ENCODE results near the gene CST9. TPM values are rescaled to one million over a fixed set of nuclear protein-coding genes. Genes with fewer than 3 reads are reported as not detected.

The CST9 gene
- total and polyA plus RNA-seq, 9 donors, result not detected

- Histone ChIP-seq H3K9me3 (no peaks in the 10 kb centered on the region), H3K4me1 (ENCODE audit: insufficient read depth) (peaks cover 8% of the 10 kb centered on the region), H3K27ac (no peak overlapping the region), H3K27me3 (no peaks in the 10 kb centered on the region), H3K36me3 (no peaks in the 10 kb centered on the region), H3K4me3 (no peak overlapping the region)
- TF ChIP-seq CTCF (IDR thresholded peaks at IDR 0.05) (no peak), POLR2A (IDR thresholded peaks at IDR 0.05) (no peak)
- intact Hi-C loops (cut with DNase I), result no loop called here
- no peak for DNase-seq
- 76 to 79% (median 79%) methylated on average over 2 of the region's 2 CpGs for WGBS, 3 donors
Observed at GRCh38 chr20:23652926-23653325, 47.2 kb upstream of the CST9 start.

- H3K27ac ChIP-seq, result no peak overlapping the region
- DNase-seq, result no peak
- peaks cover 8% of the 10 kb centered on the region for H3K4me1 ChIP-seq (ENCODE audit: insufficient read depth)
- no peak for TF ChIP-seq EP300 (IDR thresholded peaks at IDR 0.05)
- TF ChIP-seq POLR2A (IDR thresholded peaks at IDR 0.05), result no peak
- TF ChIP-seq CTCF (IDR thresholded peaks at IDR 0.05), result no peak
- H3K4me3 ChIP-seq, result no peak overlapping the region
- no peaks in the 10 kb centered on the region for H3K27me3 ChIP-seq
- H3K9me3 ChIP-seq, result no peaks in the 10 kb centered on the region
- intact Hi-C loops (cut with DNase I), result no loop called here
- H3K36me3 ChIP-seq, result no peaks in the 10 kb centered on the region
Observed at GRCh38 chr20:23652371-23652770, 46.7 kb upstream of the CST9 start.

- DNase-seq, result no peak
- H3K4me3 ChIP-seq, result no peak overlapping the region
- no peak for TF ChIP-seq POLR2A (IDR thresholded peaks at IDR 0.05)
- no peak for TF ChIP-seq CTCF (IDR thresholded peaks at IDR 0.05)
- no peak for TF ChIP-seq EP300 (IDR thresholded peaks at IDR 0.05)
- no peaks in the 10 kb centered on the region for H3K36me3 ChIP-seq
- intact Hi-C loops (cut with DNase I), result no loop called here
- H3K27ac ChIP-seq, result no peak overlapping the region
- WGBS, 3 donors, result 86 to 91% (median 86%) methylated on average over 2 of the region's 2 CpGs
- H3K27me3 ChIP-seq, result no peaks in the 10 kb centered on the region
- H3K9me3 ChIP-seq, result no peaks in the 10 kb centered on the region
- H3K4me1 ChIP-seq (ENCODE audit: insufficient read depth), result peaks cover 7% of the 10 kb centered on the region
Observed at GRCh38 chr20:23651117-23651516, 45.4 kb upstream of the CST9 start.

GRCh38 chr20:23649830-23650417 lies 44.2 kb upstream of the CST9 start:
- no peak for DNase-seq
- no peaks in the 10 kb centered on the region for H3K27me3 ChIP-seq
- H3K9me3 ChIP-seq, result no peaks in the 10 kb centered on the region
- no peaks in the 10 kb centered on the region for H3K4me1 ChIP-seq (ENCODE audit: insufficient read depth)
- no peak overlapping the region for H3K27ac ChIP-seq
- H3K36me3 ChIP-seq, result no peaks in the 10 kb centered on the region
- no peak for TF ChIP-seq CTCF (IDR thresholded peaks at IDR 0.05)
- 85 to 88% (median 86%) methylated on average over 1 of the region's 1 CpG for WGBS, 3 donors
- intact Hi-C loops (cut with DNase I), result no loop called here
- no peak overlapping the region for H3K4me3 ChIP-seq

All from ovary (tissue), 9 donors.